Endothelial cell of umbilical vein (primary cell): ENCODE data around the gene CDR2.

ENCODE experiments used
- EZH2 ChIP-seq: IDR thresholded peaks from 2 replicates; pipeline ENCODE4 v1.6.1; 2012; ENCODE audit warnings: borderline replicate concordance, low read depth, mild to moderate bottlenecking, moderate library complexity, low read length, inconsistent platforms; ENCODE audit not compliant: severe bottlenecking
- FOS ChIP-seq: IDR thresholded peaks from 2 replicates; pipeline ENCODE4 v1.6.1; 2011; ENCODE audit warnings: mild to moderate bottlenecking, low read length, moderate library complexity, borderline replicate concordance; ENCODE audit not compliant: insufficient read depth
- GATA2 ChIP-seq: IDR thresholded peaks from 2 replicates; pipeline ENCODE4 v1.7.0; 2011; ENCODE audit warnings: low read depth, mild to moderate bottlenecking, moderate library complexity, mixed read lengths, low read length; ENCODE audit not compliant: insufficient read length, insufficient read depth
- JUN ChIP-seq: IDR thresholded peaks from 2 replicates; pipeline ENCODE4 v1.6.1; 2011; ENCODE audit warnings: borderline replicate concordance, low read depth; ENCODE audit not compliant: insufficient read length, insufficient read depth
- MYC ChIP-seq: IDR thresholded peaks from one replicate; pipeline ENCODE4 v1.6.1; 2011; ENCODE audit warnings: mild to moderate bottlenecking, low read depth, low read length
- POLR2A ChIP-seq: IDR thresholded peaks from 2 replicates; pipeline ENCODE4 v1.6.1; 2012; ENCODE audit warnings: low read depth, mild to moderate bottlenecking, control low read depth, low read length
- POLR2AphosphoS5 ChIP-seq: IDR thresholded peaks from 2 replicates; pipeline ENCODE4 v1.6.1; 2012; ENCODE audit warnings: low read depth, mild to moderate bottlenecking, control low read depth, low read length, moderate library complexity; ENCODE audit not compliant: insufficient read depth
- TF ChIP-seq, protein P1 (sequence below), 2 donors: IDR thresholded peaks; 1 replicate in 1 of 2; 2 replicates in 1 of 2; pipeline ENCODE4 v1.5.1; 2011; ENCODE audit warnings: low read length in 2 of 2, mild to moderate bottlenecking in 2 of 2, moderate library complexity in 2 of 2, control low read depth in 1 of 2, inconsistent platforms in 1 of 2, low read depth in 1 of 2; ENCODE audit not compliant: insufficient read depth in 1 of 2; ENCODE audit errors: extremely low read depth in 1 of 2
- TF ChIP-seq, protein P2 (sequence below): IDR thresholded peaks from 2 replicates; pipeline ENCODE4 v1.6.1; 2011; ENCODE audit not compliant: insufficient read depth, insufficient read length

DNA sequence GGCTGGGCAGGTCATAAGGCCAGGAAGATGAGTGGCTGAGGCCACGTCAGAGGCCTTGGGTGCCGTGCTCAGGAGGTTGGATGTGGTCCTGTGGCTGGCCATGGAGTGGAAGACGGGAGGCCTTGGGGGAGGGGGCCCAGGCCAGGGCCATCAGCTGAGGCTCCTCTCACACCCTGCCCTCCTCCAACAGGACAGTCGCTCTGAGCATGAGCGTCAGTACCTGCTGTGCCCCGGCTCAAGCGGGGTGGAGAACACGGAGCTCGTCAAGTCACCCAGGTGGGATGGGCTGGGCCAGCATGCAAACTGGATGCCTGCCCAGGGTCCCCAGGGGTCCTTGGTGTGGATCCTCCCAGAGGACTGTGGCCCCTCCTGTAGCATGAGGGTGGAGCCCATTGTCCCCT lies 58.0 kb downstream of the CDR2 start:
- TF ChIP-seq POLR2AphosphoS5 = no peak
- no peak for TF ChIP-seq EZH2
- no peak for TF ChIP-seq POLR2A
- TF ChIP-seq, protein P1, sequence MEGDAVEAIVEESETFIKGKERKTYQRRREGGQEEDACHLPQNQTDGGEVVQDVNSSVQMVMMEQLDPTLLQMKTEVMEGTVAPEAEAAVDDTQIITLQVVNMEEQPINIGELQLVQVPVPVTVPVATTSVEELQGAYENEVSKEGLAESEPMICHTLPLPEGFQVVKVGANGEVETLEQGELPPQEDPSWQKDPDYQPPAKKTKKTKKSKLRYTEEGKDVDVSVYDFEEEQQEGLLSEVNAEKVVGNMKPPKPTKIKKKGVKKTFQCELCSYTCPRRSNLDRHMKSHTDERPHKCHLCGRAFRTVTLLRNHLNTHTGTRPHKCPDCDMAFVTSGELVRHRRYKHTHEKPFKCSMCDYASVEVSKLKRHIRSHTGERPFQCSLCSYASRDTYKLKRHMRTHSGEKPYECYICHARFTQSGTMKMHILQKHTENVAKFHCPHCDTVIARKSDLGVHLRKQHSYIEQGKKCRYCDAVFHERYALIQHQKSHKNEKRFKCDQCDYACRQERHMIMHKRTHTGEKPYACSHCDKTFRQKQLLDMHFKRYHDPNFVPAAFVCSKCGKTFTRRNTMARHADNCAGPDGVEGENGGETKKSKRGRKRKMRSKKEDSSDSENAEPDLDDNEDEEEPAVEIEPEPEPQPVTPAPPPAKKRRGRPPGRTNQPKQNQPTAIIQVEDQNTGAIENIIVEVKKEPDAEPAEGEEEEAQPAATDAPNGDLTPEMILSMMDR (IDR thresholded peaks at IDR 0.05; ENCODE audit: extremely low read depth in 1 of 2, insufficient read depth in 1 of 2, low read depth in 1 of 2, low read length in 2 of 2) = no peak
- TF ChIP-seq, protein P2, sequence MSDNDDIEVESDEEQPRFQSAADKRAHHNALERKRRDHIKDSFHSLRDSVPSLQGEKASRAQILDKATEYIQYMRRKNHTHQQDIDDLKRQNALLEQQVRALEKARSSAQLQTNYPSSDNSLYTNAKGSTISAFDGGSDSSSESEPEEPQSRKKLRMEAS = no peak
- TF ChIP-seq JUN = no peak
- TF ChIP-seq MYC = no peak
- no peak for TF ChIP-seq FOS
- no peak for TF ChIP-seq GATA2
